Rectal smooth muscle tissue (tissue), 1 donor: ENCODE measurements around the gene BUB1B.
"Not testable (repeated sequence)": the region's sequence is repeated elsewhere in the genome, so short reads cannot be mapped to it uniquely, and the experiment has no call there.

ENCODE experiments used
- H3K27ac ChIP-seq: one replicate; pipeline ENCODE4 v1.7.0; 2013; ENCODE audit warnings: low read depth, low read length, inconsistent platforms
- H3K27me3 ChIP-seq: one replicate; pipeline ENCODE4 v1.7.0; 2013; ENCODE audit warnings: low read length; ENCODE audit not compliant: control insufficient read depth, insufficient read depth
- H3K36me3 ChIP-seq: one replicate; pipeline ENCODE4 v1.7.0; 2013; ENCODE audit warnings: low read length; ENCODE audit not compliant: control insufficient read depth, insufficient read depth
- H3K4me1 ChIP-seq: one replicate; pipeline ENCODE4 v1.7.0; 2013; ENCODE audit warnings: low read length; ENCODE audit not compliant: control insufficient read depth, insufficient read depth
- H3K4me3 ChIP-seq: one replicate; pipeline ENCODE4 v1.7.0; 2013; ENCODE audit warnings: low read length
- H3K9ac ChIP-seq: one replicate; pipeline ENCODE4 v1.7.0; 2013; ENCODE audit warnings: low read length

BUB1B gene

DNA sequence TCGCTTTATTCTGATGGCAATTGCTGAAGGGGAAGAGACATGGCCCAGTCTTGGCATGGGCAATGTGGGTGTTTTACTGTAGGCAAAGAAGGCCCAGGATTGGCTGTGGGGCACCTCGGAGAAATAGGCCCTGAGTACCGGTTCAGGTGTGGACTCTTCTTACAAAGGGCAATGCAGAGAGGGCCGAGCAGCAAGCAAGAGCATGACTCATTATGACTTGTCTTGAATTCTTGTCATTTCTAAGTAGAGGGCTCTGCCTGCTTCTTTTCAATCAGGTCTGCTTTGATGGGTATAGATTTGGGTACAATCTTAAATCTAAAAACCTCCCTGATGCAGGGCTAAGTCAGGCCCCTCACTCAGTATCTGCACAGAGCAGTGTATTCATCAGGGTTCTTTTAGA lies 14.8 kb upstream of the BUB1B start:
- Histone ChIP-seq H3K4me1 (no peaks in the 10 kb centered on the region), H3K9ac (no peak overlapping the region), H3K4me3 (no peak overlapping the region), H3K27ac (no peak overlapping the region), H3K27me3 (no peaks in the 10 kb centered on the region), H3K36me3 (no peaks in the 10 kb centered on the region)

- Histone ChIP-seq H3K27ac (no peak overlapping the region), H3K4me3 (no peak overlapping the region), H3K27me3 (no peaks in the 10 kb centered on the region), H3K36me3 (no peaks in the 10 kb centered on the region), H3K4me1 (no peaks in the 10 kb centered on the region), H3K9ac (no peak overlapping the region)
These were observed 11.5 kb upstream of the BUB1B start for GRCh38 chr15:40149339-40149738.

DNA sequence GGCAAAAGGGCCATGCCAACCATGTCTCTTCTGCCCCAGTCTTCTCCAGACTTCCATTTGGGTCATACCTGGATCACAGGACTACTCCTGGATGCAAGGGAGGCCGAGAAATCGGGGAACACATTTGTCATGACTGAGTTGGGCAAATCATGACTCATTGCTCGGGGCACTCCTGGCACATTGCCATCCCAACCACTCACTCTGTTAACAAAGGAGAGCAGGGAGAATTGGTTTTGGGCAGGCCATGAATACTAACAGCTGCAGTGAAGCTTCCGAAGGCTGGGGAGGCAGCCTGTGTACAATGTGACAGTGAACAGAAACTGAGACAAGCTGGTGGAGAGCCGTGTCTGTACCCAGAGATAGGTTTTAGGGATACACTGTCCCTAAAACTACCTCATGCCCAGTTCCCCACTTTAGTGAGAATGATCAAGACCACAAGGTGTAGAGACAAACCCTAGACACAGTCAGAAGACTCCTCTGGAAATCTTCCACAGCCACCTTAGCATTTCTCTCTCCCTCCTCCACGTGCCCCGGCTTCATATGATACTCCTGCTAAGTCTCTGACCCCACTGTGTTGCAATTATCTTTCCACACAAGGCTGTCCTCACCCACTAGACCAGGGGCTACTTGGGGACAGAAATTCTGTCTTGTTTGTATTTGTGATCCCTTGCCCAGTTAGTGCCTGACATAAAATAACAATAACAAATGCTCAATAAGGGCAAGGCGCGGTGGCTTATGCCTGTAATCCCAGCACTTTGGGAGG lies 10.5 kb upstream of the BUB1B start:
- Histone ChIP-seq H3K27ac (no peak overlapping the region), H3K4me1 (no peaks in the 10 kb centered on the region), H3K27me3 (no peaks in the 10 kb centered on the region), H3K36me3 (no peaks in the 10 kb centered on the region), H3K9ac (no peak overlapping the region), H3K4me3 (no peak overlapping the region)

DNA sequence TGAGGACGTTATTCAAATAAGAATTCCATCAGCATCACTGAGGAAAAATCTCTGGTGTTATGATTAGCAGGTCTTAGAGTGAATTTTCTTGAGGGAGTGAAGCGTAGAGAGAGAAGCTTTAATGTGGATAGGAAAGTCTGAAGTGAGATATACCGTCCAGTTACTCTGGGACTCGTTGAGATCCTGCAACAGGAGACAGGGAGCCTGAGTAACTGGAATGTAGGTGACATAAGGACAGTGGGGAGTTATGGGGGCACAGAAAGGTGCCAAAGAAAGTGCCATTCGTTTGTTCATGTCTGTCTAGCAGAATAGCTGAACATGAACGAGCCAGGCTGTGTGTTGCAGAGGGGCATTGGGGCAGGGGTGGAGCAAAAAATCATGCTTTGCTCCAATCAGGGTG lies 9.4 kb upstream of the BUB1B start:
- Histone ChIP-seq H3K27me3 (no peaks in the 10 kb centered on the region), H3K4me1 (no peaks in the 10 kb centered on the region), H3K9ac (no peak overlapping the region), H3K36me3 (no peaks in the 10 kb centered on the region), H3K27ac (no peak overlapping the region), H3K4me3 (no peak overlapping the region)

DNA sequence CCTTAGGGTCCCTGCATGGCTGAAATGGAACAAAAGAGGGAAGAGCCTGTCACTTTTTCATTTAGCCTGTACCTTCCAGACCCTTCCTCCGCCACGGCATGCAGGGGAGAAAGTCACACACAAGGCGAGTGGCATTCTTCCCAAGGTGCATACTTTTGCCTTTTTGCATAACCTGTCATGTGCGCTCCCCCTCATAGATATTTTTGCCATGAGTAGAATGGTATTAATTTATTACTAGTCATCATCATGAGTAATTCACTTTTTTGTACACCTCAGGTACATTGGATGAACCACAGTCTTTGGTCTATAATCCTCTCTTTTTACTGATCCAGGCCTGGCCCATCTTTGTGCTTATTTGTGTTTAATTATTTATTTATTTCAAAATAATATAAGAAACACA lies 8.9 kb upstream of the BUB1B start:
- Histone ChIP-seq H3K4me3 (no peak overlapping the region), H3K36me3 (no peaks in the 10 kb centered on the region), H3K4me1 (no peaks in the 10 kb centered on the region), H3K9ac (no peak overlapping the region), H3K27ac (no peak overlapping the region), H3K27me3 (no peaks in the 10 kb centered on the region)

GRCh38 chr15:40154821-40155220 lies 6.0 kb upstream of the BUB1B start:
- not testable (repeated sequence) for H3K4me3 ChIP-seq, H3K27ac ChIP-seq, H3K36me3 ChIP-seq, H3K9ac ChIP-seq, H3K27me3 ChIP-seq, H3K4me1 ChIP-seq

GRCh38 chr15:40155270-40155910 lies 5.5 kb upstream of the BUB1B start:
- no peak overlapping the region for H3K27ac ChIP-seq
- H3K4me1 ChIP-seq = no peaks in the 10 kb centered on the region
- no peaks in the 10 kb centered on the region for H3K27me3 ChIP-seq
- no peak overlapping the region for H3K4me3 ChIP-seq
- H3K9ac ChIP-seq = no peak overlapping the region
- no peaks in the 10 kb centered on the region for H3K36me3 ChIP-seq

DNA sequence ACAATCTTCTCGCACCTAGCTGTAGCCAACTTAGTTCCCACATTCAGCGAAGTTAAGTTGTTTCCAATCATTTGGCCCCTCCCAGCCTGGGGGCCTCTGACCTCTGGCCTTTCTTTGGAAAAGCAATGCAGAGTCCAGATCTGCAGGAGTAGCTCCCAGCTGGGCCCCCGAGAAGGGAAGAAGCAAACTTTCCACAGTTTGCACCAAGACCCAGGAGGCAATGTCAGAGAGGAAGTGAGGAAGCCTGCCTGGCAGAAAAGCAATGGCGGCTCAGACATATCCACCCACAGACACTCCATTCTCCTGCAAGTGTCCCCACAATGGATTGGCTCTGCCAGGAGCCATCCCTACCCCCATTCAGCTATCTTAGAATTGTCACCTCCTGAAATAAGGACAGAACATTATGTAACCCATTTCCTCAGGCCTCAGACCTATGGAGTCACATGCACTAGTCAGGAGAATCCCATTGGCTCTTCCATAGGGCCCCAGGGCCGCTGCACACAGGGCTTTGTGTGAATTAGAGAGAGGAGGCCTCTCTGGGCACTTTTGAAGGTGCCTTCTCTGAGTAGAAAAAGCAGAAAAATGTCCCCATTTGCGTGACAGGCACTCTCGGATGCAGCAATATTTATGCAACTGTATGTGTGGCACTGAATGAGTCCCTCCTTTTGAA lies 3.0 kb upstream of the BUB1B start:
- no peaks in the 10 kb centered on the region for H3K4me1 ChIP-seq
- H3K27me3 ChIP-seq = no peaks in the 10 kb centered on the region
- no peaks in the 10 kb centered on the region for H3K36me3 ChIP-seq
- no peak overlapping the region for H3K4me3 ChIP-seq
- H3K9ac ChIP-seq = no peak overlapping the region
- no peak overlapping the region for H3K27ac ChIP-seq

GRCh38 chr15:40160021-40160420 lies 848 bp upstream of the BUB1B start:
- Histone ChIP-seq H3K4me1 (no peaks in the 10 kb centered on the region), H3K4me3 (no peak overlapping the region), H3K27ac (no peak overlapping the region), H3K27me3 (no peaks in the 10 kb centered on the region), H3K9ac (no peak overlapping the region), H3K36me3 (no peaks in the 10 kb centered on the region)

GRCh38 chr15:40161693-40162391 lies 973 bp downstream of the BUB1B start:
- Histone ChIP-seq H3K4me1 (no peaks in the 10 kb centered on the region), H3K27me3 (no peaks in the 10 kb centered on the region), H3K27ac (no peak overlapping the region), H3K36me3 (no peaks in the 10 kb centered on the region), H3K4me3 (peak overlapping the region; percentile 77), H3K9ac (no peak overlapping the region)

- no peaks in the 10 kb centered on the region for H3K27me3 ChIP-seq
- no peaks in the 10 kb centered on the region for H3K4me1 ChIP-seq
- no peak overlapping the region for H3K9ac ChIP-seq
- no peak overlapping the region for H3K4me3 ChIP-seq
- H3K36me3 ChIP-seq = no peaks in the 10 kb centered on the region
- no peak overlapping the region for H3K27ac ChIP-seq
These were observed 1.7 kb downstream of the BUB1B start for GRCh38 chr15:40162552-40162951.

DNA sequence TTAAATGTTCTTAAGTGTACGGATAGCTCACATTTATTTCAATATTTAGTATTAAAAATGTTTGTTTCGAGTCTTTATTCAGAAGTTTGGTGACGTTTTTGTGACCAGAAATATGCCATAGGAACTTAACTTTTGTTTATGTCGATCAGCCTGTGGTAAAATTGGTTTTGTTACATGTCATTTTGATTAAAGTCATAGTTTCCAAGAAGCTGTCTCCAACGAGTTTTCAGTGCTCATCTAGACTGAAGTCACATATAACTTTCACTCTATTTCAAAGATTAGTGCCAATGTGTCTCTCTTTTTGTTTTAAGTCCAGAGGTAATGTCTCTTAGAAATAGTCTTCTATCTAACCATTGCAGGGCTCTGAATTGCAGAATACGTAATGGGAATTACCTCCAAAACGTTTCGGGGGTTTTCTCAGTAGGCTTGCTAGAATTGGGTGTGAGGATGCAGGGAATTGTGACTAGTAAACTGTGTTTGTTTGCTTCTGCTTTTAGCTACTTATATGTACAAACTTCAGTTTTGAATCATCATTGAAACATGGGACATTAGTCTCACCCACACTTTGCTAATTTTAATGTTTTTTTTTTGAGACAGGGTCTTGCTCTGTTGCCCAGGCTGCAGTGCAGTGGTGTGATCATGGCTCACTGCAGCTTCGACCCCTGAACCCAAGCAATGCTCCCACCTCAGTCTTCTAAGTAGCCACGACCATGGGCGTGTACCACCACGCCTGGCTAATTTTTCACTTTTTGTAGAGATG lies 3.0 kb downstream of the BUB1B start:
- no peaks in the 10 kb centered on the region for H3K36me3 ChIP-seq
- no peak overlapping the region for H3K9ac ChIP-seq
- H3K27ac ChIP-seq = no peak overlapping the region
- H3K4me3 ChIP-seq = no peak overlapping the region
- H3K27me3 ChIP-seq = no peaks in the 10 kb centered on the region
- H3K4me1 ChIP-seq = no peaks in the 10 kb centered on the region
